Right ventricle myocardium superior (tissue), 1 donor: Measurements from ENCODE around the gene FKBP5. TPM values are rescaled to one million over a fixed set of nuclear protein-coding genes. Genes with fewer than 3 reads are reported as not detected.
"Not testable (repeated sequence)": the region's sequence is repeated elsewhere in the genome, so short reads cannot be mapped to it uniquely, and the experiment has no call there.

Experiments used
- ATAC-seq: fragments of 200-7000 bp; cut with Tn5 transposase; one replicate; pipeline ENCODE4 v1.9.1; 2020; ENCODE audit warnings: mild to moderate bottlenecking; ENCODE audit not compliant: poor library complexity
- DNase-seq: peaks from one replicate; pipeline ENCODE4 v3.0.0-alpha.2; 2020
- intact Hi-C: fragments of 100-400 bp; cut with DNase I; formaldehyde crosslinking; loops from one replicate; pipeline ENCODE4 v1.11.2; 2022
- total RNA-seq: library from RNA; stranded (reverse); fragmentation: NEBNext Ultra II Directional; extraction: Animal tissue kit (Norgen Biotek cat#: 25700); gene quantifications from one replicate; pipeline ENCODE4 v1.2.1, GENCODE V29; 2021
- donor health status: DM: no; HTN: yes; CAD: no; lungs with severe emphysema.

Gene FKBP5
- total RNA-seq, 1 donor from 2014 or later: 106 TPM

DNA sequence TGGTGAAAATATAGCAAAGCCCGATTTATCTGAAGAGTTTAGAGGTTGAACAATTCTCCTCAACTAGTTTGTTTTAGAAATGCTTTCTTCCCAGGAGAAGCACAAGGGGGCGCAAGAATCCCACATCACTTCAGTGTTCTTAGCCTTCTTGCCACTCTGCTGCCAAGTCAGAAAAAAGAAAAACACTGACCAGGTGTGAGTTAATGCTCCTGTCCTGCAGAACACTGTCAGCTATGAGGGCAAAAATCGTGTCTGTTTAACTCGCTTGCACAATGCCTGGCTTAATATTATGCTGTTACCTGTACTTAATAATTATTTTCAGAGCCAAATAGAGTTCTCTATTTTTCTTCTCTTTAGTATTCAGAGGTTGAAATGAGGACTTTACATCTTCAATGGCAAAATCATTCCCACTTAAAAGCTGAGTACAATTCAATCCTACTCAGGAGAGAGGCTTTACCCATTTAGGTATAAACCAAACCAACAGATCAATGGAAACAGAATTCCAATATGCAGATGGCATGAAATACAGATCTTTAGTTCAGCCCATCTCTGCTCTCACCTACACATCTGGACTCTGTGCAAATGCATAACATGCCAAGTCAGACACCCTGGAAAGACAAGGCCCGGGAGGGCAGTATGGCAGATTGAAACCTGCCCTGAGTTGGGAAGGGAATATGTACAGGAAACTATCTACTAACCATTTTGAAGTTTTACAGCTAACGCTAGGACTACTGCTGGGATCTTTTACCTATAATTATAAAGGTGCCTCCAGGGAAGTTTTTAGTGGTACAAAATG is 104.6 kb downstream of the FKBP5 start:
- peak; percentile 78 for ATAC-seq
- intact Hi-C loops: loop anchor here (1.0 kb wide), 1 partner anchor 152 kb away; no protein-coding TSS in a partner anchor
- no peak for DNase-seq

DNA sequence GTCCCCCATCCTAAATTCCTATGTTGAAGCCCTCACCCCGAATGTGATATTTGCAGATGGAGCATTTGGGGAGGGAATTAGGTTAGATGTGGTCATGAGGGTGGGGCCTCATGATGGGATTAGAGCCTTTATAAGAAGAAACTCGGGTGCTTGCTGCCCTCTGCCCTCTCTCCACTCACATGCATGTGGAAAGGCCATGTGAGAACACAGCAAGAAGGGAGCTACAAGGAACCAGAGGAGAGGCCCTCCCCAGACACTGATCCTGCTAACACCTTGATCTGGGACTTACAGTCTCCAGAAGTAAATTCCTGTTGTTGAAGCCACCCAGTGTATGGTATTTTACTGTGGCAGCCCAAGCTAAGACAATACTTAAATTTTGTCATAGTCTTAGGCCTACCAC is 106.4 kb downstream of the FKBP5 start:
- intact Hi-C loops: no loop called here
- ATAC-seq (no peak), DNase-seq (no peak)

DNA sequence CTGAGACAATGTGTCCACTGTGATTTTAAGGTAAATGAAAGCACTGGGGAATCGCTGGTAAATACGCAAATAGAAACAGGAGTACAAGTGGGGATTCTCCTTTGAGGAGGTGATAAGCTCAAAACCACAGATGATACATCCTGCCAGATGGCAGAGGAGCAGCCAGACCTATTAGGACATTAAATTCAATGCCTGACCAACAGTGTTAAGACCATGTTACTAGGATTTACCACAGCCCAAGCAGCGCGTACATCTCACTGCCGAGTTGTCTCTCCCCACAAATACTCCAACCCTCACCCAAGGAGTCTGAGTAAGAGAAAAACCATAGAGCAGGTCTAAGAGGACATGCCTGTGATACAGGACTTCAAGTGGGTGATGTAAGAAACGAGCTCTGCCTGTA is 107.1 kb downstream of the FKBP5 start:
- DNase-seq: no peak
- ATAC-seq: no peak
- intact Hi-C loops: no loop called here

DNA sequence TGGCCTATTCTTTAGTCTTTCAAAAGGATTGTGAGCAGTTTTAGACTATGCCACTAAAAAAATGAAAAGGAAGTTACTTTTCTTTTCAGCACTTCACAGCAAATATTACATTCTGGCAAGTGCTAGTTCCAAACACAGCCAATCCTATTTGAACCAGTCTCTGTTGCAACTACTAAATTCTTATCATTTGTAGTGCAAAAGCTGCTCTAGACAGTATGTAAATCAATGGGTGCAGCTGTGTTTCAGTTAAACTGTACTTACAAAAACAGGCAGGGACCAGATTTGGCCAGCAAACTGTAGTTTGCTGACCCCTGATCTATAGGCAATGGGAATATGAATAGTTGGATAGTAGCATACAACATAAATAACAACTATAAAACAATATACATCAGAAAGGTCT is 107.9 kb downstream of the FKBP5 start:
- ATAC-seq: no peak

DNA sequence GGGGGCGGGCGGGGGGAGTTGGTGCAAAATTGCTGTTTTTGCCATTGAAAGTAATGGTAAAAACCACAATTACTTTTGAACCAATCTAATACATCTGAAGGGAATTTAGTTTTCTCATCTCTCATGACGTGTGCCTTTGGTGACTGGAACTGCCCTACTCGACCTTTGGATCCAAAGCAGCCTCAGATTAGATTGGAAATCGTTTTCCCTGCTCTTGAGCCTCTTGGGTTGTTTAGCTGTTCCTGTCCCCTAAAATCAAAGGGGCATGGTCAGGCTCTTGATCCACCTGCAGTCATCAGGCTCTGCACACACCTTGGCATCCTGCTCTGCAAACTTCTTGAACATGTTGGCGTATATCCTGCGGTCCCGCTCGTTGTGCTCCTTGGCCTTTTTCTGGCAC is 112.0 kb downstream of the FKBP5 start:
- ATAC-seq (no peak), DNase-seq (no peak)
- intact Hi-C loops: no loop called here

More for the DNA sequence above, 107.9 kb downstream of the FKBP5 start:
- intact Hi-C loops: no loop called here
- no peak for DNase-seq

DNA sequence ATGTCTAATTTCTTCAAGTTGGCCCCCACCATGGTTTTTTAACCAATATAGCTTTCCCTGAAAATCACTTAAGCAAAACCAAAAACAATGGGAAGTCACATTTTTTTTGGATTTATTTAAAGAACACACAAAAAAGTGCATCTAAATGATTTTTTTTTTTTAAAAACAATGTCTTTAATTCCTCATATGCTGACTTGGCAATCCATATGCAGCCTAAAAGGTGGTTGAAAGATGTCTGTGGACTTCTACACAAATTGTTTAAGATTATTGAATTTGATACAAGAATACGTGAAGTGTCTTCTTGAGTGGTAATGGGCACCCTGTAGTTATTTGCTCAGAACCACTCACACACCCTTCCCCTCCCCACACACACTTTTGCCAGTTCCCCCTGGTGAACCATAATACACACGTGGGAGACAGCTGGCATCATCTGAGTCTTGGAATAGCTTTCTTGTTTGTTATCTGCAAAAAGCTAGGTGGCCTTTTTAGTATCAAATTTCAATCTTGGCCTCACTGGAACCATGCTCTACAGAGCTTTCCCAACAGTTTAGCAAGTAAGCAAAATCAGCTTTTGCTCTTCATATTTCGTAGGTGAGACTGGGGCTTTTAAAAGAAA is 115.1 kb downstream of the FKBP5 start:
- ATAC-seq (no peak), DNase-seq (no peak)
- intact Hi-C loops: no loop called here

DNA sequence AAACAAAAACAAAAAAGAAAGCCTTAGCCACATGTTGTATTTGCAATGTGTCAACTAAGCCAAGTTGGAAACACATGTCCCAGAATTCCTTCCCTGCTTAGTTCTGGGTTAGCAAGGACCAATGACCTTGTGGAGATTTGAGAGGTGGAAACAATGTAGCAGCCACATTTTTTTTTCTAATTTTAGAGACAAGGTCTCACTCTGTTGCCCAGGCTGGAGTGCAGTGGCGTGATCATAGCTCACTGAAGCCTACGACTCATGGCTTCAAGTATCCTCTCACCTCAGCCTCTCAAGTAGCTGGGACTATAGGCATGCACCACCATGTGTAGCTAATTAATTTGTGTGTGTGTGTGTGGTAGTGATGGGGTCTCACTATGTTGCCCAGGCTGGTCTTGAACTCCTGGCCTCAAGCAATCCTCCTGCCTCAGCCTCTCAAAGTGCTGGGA is 117.8 kb downstream of the FKBP5 start:
- DNase-seq, intact Hi-C loops: not testable (repeated sequence)
- peak; percentile 31 for ATAC-seq

DNA sequence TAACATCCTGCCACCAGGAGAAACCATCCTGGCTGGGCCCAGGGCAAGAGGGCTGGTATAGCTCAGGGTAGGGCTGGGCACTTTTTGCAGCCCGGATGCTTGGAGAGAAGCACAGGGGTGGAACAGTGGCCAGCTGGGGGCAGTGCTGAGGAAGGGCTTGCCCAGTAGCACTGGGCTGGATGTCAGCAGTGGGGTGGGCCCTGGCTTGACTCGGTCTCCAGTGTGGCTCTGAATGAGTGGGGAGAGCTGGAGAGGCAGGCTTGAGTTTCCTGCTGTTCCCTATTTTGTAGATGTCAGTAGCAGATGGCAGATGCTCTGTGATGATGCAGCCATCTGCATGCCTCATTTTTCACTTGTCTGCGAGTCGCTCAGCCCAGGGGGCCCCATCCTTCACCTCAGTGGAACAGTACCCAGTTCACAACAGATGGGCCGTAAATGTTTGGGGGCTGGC is 119.7 kb downstream of the FKBP5 start:
- ATAC-seq (peak; percentile 59), DNase-seq (peak; percentile 82)
- intact Hi-C loops: no loop called here

DNA sequence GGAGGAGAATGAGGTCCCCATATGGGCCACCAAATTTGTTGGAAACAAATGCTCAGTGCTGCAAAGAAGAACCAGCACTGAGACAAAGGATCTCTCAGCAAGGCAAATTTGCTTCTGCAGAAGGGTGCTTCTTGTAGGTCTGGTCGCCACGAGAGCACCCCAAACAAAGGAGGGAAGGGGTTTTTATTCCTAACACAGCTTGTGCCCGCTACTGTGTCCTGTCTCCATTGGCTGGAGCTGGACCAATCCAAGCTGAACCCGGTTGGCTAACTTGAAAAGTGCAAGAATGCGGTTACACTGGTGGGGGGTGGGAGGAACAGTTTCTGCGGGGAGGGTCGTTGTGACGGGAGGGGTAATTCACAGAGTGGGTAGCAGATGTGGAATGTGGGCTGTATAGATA is 121.9 kb downstream of the FKBP5 start:
- DNase-seq: no peak
- no peak for ATAC-seq
- intact Hi-C loops: no loop called here

DNA sequence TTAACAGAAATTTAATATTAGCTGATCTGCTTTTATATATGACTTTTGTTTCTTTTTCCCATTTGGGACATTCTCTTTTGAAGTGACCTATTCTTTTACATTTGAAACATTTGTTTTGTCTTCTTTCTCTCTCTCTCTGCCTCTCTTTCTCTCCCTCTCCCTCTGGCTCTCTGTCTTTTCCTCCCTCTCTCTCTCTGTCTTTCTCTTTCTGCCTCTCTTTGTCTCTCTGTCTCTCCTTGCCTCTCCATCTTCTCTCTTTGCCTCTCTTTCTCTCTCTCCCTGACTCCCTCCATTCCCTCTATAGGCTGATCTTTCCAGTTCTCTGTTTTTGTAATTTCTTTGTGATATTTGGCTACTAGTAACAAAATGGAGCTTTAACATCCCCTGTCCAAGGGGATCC is 124.0 kb downstream of the FKBP5 start:
- intact Hi-C loops: no loop called here
- no peak for DNase-seq
- no peak for ATAC-seq

DNA sequence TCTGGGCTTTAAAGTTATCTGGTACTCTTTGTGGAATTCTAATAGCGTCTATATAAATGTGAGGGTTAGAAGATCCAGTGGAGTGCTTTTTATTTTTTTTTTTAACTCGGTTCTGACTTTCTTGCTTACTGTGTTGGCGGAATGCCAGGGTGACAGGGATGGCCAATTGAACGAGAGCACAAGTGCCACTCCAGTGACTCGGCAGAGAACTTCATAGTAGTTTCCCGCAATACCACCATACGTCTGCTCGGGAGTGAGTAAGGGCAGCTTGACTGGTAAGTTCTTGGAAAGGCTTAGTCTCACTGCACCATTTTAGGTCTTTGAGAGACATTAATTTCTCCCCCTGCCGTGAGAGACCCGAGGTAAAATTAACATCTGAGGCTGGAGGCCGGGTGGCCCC is 126.7 kb downstream of the FKBP5 start:
- DNase-seq: no peak
- intact Hi-C loops: no loop called here
- peak; percentile 36 for ATAC-seq

DNA sequence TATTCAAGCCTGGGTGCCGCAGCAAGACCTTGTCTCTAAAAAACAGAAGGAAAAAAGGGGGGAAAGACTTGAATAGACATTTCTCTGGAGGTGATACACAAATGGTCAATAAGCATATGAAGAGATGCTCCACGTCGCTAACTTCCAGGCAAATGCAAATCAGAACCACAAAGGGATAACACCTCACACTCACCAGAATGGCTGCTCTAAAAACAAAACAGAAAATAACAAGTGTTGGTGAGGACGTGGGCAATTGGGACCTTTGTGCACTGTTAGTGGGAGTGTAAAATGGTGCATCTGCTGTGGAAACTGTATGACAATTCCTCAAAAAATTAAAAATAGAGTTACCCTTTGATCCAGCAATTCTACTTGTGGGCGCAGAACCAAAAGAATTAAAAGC is 127.6 kb downstream of the FKBP5 start:
- ATAC-seq (no peak), DNase-seq (no peak)
- intact Hi-C loops: no loop called here

DNA sequence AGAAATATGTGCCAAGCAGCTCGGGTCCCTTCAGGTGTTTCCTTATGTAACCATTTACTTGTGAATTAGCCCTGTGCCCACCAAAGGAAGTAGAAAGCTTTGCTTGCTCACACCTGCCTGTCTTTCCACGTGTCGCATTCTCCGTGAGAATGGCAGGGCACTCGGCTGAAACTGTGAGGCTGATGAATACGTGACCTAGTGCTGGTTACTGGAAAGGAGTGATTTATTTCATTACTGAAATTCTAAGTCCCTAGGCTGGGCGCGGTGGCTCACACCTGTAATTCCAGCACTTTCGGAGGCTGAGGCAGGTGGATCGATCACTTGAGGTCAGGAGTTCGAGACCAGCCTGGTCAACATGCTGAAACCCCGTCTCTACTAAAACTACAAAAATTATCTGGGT is 130.1 kb downstream of the FKBP5 start:
- intact Hi-C loops: no loop called here
- DNase-seq: no peak
- no peak for ATAC-seq

DNA sequence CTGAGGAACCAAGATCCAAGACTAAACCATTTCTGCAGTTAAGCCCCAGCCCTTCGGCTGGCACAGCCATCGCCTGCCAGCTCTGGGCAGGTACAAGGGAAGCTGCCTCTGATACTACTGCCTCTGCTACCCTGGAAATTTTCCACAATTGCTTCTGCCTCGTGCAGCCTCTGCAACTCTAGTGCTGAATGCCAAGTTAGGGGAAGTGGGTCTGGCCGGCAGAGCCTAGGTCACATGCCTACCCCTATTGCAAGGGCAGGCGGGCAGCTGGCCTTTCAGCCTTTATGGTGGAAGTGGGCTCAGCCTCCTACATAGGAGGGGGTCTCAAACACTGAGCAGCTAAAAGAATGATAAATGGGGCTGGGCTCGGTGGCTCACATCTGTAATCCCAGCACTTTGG is 131.5 kb downstream of the FKBP5 start:
- ATAC-seq: peak; percentile 46
- DNase-seq: peak; percentile 51
- intact Hi-C loops: no loop called here

DNA sequence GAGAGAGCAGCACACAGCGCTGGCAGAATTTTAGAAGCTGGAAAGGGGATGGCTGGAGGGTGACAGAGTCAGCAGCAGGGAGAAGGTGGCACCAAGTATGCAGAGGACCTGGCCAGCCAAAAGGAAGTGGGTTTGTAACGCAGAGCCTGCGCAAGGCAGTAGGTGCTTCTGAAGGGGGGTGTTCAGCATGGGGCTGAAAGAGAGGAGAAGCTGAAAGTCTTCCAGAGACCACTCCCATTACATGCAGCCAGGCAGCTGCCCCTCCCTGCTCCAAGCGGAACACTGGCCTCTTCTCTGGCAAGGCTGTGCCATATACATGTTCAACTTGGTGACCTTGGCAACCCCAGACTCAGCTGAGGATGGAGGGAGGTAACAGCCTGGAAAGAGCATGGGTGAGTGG is 133.9 kb downstream of the FKBP5 start:
- DNase-seq (no peak), ATAC-seq (no peak)
- intact Hi-C loops: no loop called here

DNA sequence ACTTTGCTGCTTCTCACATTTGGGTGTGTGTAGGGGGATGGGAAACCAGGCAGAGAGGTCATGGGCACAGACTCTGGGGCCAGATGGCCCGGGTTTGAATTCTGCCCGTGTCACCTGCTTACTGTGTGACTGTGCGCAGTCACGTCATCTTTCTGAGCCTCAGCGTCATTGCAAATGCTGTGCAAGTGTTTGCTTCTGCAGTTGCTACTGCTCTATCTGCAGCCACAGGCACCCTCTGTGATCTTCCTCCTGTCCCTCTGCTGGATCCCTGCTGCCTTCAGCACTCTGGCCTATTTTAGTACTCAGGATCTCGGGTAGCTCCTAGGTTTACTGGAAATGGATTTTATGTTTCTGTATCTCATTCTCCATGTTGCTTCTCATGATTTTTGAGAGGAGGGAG is 135.4 kb downstream of the FKBP5 start:
- no peak for ATAC-seq
- no peak for DNase-seq
- intact Hi-C loops: no loop called here

DNA sequence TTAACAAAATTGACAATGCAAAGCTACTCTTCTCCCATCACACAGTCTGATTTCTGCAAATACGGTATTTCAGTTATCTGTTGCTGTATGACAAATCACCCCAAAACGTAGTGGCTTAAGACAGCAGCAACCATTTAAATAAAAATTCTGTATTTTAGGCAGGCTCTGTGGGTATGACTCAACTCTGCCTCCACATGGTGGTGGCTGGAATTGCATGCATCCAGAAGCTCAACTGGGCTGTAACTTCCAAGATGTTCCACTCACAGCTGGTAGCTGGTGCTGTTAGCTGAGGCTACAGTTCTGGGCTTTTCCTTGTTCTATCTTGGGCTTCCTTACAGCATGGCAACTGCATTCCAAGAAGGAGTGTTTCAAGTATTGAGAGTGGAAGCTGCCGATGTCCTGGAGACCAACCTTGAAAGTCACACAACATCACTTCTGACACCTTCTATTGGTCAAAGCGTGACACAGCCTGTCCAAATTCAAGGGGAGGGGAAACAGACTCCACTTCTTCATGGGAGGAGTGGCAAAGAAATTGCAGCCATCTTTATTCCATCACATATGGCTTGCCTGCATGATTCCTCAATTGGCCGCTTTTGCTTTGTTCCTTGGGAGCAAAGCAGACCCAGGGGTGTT is 136.3 kb downstream of the FKBP5 start:
- intact Hi-C loops: no loop called here
- ATAC-seq (no peak), DNase-seq (no peak)

DNA sequence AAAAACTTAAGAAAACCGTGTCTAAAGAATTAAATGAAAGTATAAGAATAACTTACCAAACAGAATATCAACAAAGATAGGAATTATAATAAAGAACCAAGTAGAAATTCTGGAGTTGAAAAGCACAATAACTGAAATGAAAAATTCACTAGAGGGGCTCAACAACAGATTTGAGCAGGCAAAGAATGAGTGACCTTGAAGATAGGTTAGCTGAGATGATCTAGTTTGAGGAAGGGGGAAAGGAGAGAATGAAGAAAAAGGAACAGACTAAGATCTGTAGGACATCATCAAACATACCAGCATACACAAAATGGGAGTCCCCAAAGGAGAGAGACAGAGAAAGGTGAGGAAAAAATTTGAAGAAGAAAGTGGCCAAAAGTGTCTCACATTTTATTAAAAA is 138.3 kb downstream of the FKBP5 start:
- DNase-seq (no peak), ATAC-seq (no peak)
- intact Hi-C loops: no loop called here

DNA sequence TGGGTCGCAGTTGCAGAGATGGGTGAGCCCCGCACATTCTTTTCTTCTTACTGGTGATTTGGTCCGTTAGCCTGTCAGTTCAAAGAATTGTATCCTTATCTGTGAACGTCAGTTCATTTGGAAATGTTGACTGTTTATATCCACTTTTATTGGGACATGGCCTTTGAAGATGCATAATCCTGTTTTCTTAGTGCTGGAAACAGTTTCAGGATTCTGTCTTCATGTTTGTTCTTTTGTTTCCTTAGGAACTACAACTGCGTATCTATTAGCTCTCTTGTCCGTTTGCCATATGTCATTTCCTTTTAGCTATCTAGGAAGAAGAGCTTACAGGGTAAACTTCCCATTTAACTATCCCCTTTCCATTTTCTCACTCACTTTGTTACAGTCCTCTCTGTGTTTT is 141.0 kb downstream of the FKBP5 start:
- ATAC-seq: no peak
- intact Hi-C loops: no loop called here
- no peak for DNase-seq

DNA sequence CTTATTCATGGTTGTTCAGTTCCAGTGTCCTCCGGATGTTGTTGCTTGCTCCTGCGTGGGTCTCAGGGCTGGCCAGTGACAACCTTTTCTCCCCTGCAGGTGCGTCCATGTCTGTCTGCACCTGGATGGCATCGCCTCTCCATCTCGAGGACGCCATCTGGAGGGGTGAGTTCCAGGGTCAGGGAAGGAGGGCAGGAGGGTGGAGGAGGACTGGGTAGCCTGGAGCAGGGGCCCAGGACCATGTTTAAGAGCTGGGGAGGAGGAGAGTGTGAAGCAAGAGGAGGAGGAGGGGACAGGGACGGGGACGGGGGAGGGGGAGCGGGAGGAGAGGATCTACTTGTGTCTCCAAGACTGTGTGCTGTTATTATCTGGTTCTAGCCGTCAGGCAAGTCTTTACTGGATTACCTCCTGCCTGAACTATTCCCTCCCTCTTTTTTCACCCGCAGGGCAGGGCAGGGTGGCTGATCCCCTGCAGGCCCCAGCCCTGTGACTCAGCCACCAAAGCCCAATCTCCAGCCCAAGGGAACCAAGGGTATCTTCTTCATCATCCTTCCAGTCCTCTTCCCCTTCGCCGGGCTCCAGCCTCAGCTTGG is 143.8 kb downstream of the FKBP5 start:
- DNase-seq (no peak), ATAC-seq (no peak)
- intact Hi-C loops: no loop called here
